Gastrocnemius medialis (tissue), 4 donors: ENCODE results near the gene CCDC93. TPM values are rescaled to one million over a fixed set of nuclear protein-coding genes. Genes with fewer than 3 reads are reported as not detected.
A peak's percentile ranks its signal among the peaks of the same experiment; 100 is the strongest.

Experiments
- ATAC-seq, 2 donors: fragments of 150-250 bp; one replicate each; pipeline ENCODE4 v1.9.1; 2016
- DNase-seq, 2 donors: peaks; one replicate each; pipeline ENCODE4 v3.0.0-alpha.2; 2019
- H3K27ac ChIP-seq, 4 donors: fragments of 200-600 bp; sonication (generic); 1 replicate in 1 of 4; 2 replicates in 3 of 4; pipeline ENCODE4 v1.5.1; 2016 to 2018; ENCODE audit warnings: mild to moderate bottlenecking in 2 of 4, moderate library complexity in 1 of 4
- H3K27me3 ChIP-seq, 3 donors: fragments of 200-600 bp; sonication (generic) in 2 of 3; 1 replicate in 1 of 3; 2 replicates in 2 of 3; pipeline versions ENCODE4 v1.5.1 to v1.6.0; 2016 to 2019; ENCODE audit warnings: mild to moderate bottlenecking in 1 of 3, moderate library complexity in 1 of 3
- H3K36me3 ChIP-seq, 2 donors: fragments of 200-600 bp; sonication (generic) in 1 of 2; one replicate each; pipeline ENCODE4 v1.5.1; 2017 to 2018
- H3K4me1 ChIP-seq, 2 donors: fragments of 200-600 bp; sonication (generic) in 1 of 2; one replicate each; pipeline ENCODE4 v1.5.1; 2016 to 2017; ENCODE audit warnings: mild to moderate bottlenecking in 2 of 2
- H3K4me3 ChIP-seq, 4 donors: fragments of 200-600 bp; sonication (generic) in 3 of 4; 1 replicate in 1 of 4; 2 replicates in 3 of 4; pipeline ENCODE4 v1.5.1; 2016 to 2019; ENCODE audit warnings: mild to moderate bottlenecking in 2 of 4
- H3K9me3 ChIP-seq, 3 donors: fragments of 200-600 bp; sonication (generic) in 2 of 3; 1 replicate in 1 of 3; 2 replicates in 2 of 3; pipeline ENCODE4 v1.5.1; 2016 to 2019
- POLR2A ChIP-seq, 2 donors: fragments of 450-650 bp; IDR thresholded peaks; one replicate each; pipeline ENCODE4 v1.6.1; 2017; ENCODE audit warnings: antibody characterized with exemption in 2 of 2, mild to moderate bottlenecking in 2 of 2, moderate library complexity in 2 of 2
- in situ Hi-C, 4 donors: fragments of 200-750 bp; cut with MboI; loops; one replicate each; pipeline versions ENCODE4 v1.15.0 to v1.8.0; 2017; ENCODE audit warnings: low sequenced_read_pairs in 4 of 4
- intact Hi-C: fragments of 100-400 bp; cut with DNase I; formaldehyde crosslinking; loops from one replicate; pipeline ENCODE4 v1.15.1; 2023; ENCODE audit warnings: low total_unique reads
- total RNA-seq, 4 donors: library from RNA; depleted of rRNA; stranded (reverse); fragments of >200 nt; gene quantifications; one replicate each; pipeline versions ENCODE4 v1.1.0 to v1.2.3, GENCODE V29; 2016
- TF ChIP-seq, protein P1 (sequence below), 5 experiments: fragments of 450-650 bp in 3 of 5; fragments of 200-600 bp in 2 of 5; sonication (generic) in 2 of 5; IDR thresholded peaks in 4 of 5; conservative IDR thresholded peaks in 1 of 5; 1 replicate in 4 of 5; 2 replicates in 1 of 5; pipeline ENCODE4 v1.5.1; 2016 to 2019; ENCODE audit warnings: antibody characterized with exemption in 5 of 5, mild to moderate bottlenecking in 3 of 5, moderate library complexity in 3 of 5

CCDC93 gene, protein sequence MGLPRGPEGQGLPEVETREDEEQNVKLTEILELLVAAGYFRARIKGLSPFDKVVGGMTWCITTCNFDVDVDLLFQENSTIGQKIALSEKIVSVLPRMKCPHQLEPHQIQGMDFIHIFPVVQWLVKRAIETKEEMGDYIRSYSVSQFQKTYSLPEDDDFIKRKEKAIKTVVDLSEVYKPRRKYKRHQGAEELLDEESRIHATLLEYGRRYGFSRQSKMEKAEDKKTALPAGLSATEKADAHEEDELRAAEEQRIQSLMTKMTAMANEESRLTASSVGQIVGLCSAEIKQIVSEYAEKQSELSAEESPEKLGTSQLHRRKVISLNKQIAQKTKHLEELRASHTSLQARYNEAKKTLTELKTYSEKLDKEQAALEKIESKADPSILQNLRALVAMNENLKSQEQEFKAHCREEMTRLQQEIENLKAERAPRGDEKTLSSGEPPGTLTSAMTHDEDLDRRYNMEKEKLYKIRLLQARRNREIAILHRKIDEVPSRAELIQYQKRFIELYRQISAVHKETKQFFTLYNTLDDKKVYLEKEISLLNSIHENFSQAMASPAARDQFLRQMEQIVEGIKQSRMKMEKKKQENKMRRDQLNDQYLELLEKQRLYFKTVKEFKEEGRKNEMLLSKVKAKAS
- total RNA-seq, result 10 to 100 TPM in 3 of 4 donors, 1 to 10 TPM in 1; 9.6 to 13.6 (median 12.8) TPM

DNA sequence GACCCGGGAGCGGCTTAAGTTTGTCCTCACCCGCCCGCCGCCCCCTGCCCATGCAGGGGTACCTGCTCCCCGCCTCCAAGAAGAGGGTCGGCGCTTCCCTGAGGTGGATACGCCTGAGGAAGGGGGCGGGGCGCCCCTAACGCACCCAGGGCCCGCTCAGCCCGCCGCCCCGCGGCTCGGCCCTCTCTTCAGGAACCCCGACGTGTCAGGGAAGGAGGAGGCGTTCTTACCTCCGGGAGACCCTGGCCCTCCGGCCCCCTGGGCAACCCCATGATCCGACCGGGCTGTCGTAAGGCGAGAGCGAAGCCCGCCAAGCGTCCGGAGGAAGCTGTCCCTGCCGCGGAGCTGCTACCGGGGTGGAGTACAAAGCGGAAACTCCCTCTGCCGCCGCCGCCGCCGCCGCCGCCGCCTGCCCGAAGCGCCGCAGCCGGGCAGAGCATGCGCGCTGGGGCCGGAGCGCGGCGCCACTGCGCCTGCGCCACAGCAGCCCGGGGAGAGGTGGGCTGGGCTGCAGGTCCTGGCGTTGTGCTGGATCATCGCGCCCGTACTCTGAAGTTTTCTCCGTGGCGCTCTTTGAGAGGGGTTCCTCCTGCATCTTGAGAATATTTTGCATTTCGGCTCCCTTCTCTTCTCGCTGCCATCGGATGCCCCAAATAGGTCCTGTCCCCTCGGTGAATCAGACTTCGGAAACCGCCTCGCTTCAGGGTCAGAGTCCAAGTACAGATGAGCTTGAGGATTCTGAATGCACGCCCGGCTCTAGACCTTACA is at the start of gene CCDC93:
TSS of gene CCDC93 (minus strand) at position 347 of the 768 bp plus-strand sequence. CDS start at position 272, 75 bp downstream.
- TF ChIP-seq, protein P1, sequence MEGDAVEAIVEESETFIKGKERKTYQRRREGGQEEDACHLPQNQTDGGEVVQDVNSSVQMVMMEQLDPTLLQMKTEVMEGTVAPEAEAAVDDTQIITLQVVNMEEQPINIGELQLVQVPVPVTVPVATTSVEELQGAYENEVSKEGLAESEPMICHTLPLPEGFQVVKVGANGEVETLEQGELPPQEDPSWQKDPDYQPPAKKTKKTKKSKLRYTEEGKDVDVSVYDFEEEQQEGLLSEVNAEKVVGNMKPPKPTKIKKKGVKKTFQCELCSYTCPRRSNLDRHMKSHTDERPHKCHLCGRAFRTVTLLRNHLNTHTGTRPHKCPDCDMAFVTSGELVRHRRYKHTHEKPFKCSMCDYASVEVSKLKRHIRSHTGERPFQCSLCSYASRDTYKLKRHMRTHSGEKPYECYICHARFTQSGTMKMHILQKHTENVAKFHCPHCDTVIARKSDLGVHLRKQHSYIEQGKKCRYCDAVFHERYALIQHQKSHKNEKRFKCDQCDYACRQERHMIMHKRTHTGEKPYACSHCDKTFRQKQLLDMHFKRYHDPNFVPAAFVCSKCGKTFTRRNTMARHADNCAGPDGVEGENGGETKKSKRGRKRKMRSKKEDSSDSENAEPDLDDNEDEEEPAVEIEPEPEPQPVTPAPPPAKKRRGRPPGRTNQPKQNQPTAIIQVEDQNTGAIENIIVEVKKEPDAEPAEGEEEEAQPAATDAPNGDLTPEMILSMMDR (IDR thresholded peaks at IDR 0.05 in 4 of 5, conservative IDR thresholded peaks at IDR 0.05 in 1 of 5), result no peak
- peak; percentile 86 to 93 for TF ChIP-seq POLR2A (IDR thresholded peaks at IDR 0.05)
- Histone ChIP-seq H3K9me3 (no peaks in the 10 kb centered on the region), H3K4me3 (peak within 1 kb of the TSS; percentile 82 to 99 (median 95)), H3K27ac (peak within 1 kb of the TSS; percentile 93 to 97 (median 96)), H3K27me3 (no peaks in the 10 kb centered on the region), H3K36me3 (peaks cover 0 to under 1% of the 10 kb centered on the region in 2 donors), H3K4me1 (peaks cover 18 to 22% of the 10 kb centered on the region in 2 donors)
- ATAC-seq, result peak; percentile 90 to 93
- peak; percentile 55 to 74 for DNase-seq
- in situ Hi-C loops, result no loop called here
- intact Hi-C loops, result no loop called here

- DNase-seq, result no peak
- ATAC-seq, result no peak
- H3K4me3 ChIP-seq, result no peak overlapping the region
- H3K4me1 ChIP-seq, result no peaks in the 10 kb centered on the region
- intact Hi-C loops, result no loop called here
- H3K27ac ChIP-seq, result no peak overlapping the region
- in situ Hi-C loops, result no loop called here
- H3K27me3 ChIP-seq, result peaks cover 0 to 2% (median 0%) of the 10 kb centered on the region in 3 donors
- TF ChIP-seq, protein P1 (IDR thresholded peaks at IDR 0.05 in 4 of 5, conservative IDR thresholded peaks at IDR 0.05 in 1 of 5), result no peak
- TF ChIP-seq POLR2A (IDR thresholded peaks at IDR 0.05), result no peak
- no peaks in the 10 kb centered on the region for H3K9me3 ChIP-seq
- no peaks in the 10 kb centered on the region for H3K36me3 ChIP-seq
Observed at GRCh38 chr2:118062669-118063068, 48.8 kb upstream of the CCDC93 start.

DNA sequence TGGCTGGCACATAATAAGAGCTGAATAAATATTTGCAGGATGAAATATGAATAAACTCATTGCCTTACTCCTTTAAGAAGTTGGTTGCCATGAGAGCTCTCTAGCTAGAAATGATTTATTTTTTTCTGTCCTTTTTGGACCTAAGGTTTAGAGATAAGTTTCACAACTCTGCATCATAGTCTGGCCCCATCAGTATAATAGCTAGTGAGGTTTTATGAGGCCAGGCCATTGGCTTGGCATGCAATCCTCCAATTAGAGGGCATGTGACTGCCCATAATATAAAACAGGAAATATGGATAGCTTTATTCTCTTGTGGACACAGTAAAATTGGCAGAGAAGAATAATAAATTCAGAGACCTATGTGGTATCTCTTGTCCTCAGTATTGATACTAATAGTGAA is 48.2 kb upstream of the CCDC93 start:
- no peak overlapping the region for H3K27ac ChIP-seq
- in situ Hi-C loops, result no loop called here
- no peaks in the 10 kb centered on the region for H3K4me1 ChIP-seq
- no peak overlapping the region for H3K4me3 ChIP-seq
- ATAC-seq (no peak), DNase-seq (no peak)
- no peaks in the 10 kb centered on the region for H3K36me3 ChIP-seq
- intact Hi-C loops, result no loop called here
- TF ChIP-seq POLR2A (IDR thresholded peaks at IDR 0.05), result no peak
- TF ChIP-seq, protein P1 (IDR thresholded peaks at IDR 0.05 in 4 of 5, conservative IDR thresholded peaks at IDR 0.05 in 1 of 5), result no peak
- H3K9me3 ChIP-seq, result no peaks in the 10 kb centered on the region
- peaks cover 0 to 2% (median 0%) of the 10 kb centered on the region in 3 donors for H3K27me3 ChIP-seq

DNA sequence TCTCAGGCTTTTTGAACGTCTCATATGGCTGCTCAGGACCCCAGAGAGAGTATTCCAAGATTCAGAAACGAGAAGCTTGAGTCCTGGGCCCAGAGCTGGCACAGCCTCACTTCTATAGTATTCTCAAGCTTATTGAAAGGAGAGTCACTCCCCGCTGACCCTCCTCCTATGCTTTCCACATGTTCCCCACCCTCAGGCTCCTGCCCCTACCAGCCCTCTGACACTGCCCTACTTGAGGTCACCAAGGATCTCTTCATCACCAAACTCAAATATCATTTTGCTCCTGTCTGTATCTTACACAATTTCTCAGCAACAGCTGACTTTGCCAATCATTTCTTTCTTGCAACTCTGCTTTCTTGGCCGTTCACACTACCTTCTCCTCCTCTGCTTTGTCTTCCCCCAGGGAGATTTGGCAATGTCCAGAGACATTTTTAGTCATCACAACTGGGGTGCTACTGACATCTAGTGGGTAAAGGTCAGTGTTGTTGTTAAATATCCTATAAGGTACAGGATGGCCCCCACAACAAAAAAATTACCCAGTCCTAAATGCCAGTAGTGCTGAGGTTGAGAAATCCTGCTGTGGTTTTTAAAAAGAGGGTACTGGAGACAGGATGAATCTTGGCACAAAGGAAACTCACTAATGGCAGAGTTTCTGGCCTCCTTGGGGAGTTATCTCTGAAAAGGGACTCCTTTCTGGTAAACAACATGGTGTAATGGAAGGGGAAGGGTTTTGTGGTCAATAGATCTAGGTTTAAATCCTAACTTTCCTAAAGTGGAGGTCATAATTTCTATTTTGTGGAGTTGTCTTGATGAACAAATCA is 47.5 kb upstream of the CCDC93 start:
- in situ Hi-C loops (no loop called here), intact Hi-C loops (no loop called here)
- H3K4me3 ChIP-seq, result no peak overlapping the region
- no peak for TF ChIP-seq POLR2A (IDR thresholded peaks at IDR 0.05)
- TF ChIP-seq, protein P1 (IDR thresholded peaks at IDR 0.05 in 4 of 5, conservative IDR thresholded peaks at IDR 0.05 in 1 of 5), result peak in 3 of 5 experiments; percentile 27 to 48 (median 42)
- H3K9me3 ChIP-seq, result no peaks in the 10 kb centered on the region
- no peak overlapping the region for H3K27ac ChIP-seq
- H3K36me3 ChIP-seq, result no peaks in the 10 kb centered on the region
- peak; percentile 82 to 89 for ATAC-seq
- peak; percentile 17 to 33 for DNase-seq
- peaks cover 0 to 2% (median 0%) of the 10 kb centered on the region in 3 donors for H3K27me3 ChIP-seq
- H3K4me1 ChIP-seq, result no peaks in the 10 kb centered on the region
